HG03159 (cell line): Measurements from ENCODE around the gene FBXO11.

ENCODE experiments used
- ATAC-seq: cut with Tn5 transposase; IDR thresholded peaks from one replicate; pipeline ENCODE4 v1.9.1; 2021; ENCODE audit warnings: mild to moderate bottlenecking, moderate library complexity; ENCODE audit not compliant: unreplicated experiment

Gene FBXO11

GRCh38 chr2:47796090-47796697, 110.1 kb downstream of the FBXO11 start:
- ATAC-seq = no peak

- no peak for ATAC-seq
These were observed 120.3 kb downstream of the FBXO11 start for GRCh38 chr2:47785986-47786385.

- no peak for ATAC-seq
These were observed 121.9 kb downstream of the FBXO11 start for GRCh38 chr2:47784352-47784851.

GRCh38 chr2:47783486-47784351, 122.6 kb downstream of the FBXO11 start:
- peak; percentile 35 for ATAC-seq

GRCh38 chr2:47782671-47783485, 123.4 kb downstream of the FBXO11 start, which contains the start of gene MSH6:
TSS of gene MSH6 (plus strand) at chr2:47783145. CDS start at chr2:47783234, 89 bp downstream.
- peak; percentile 82 for ATAC-seq

- no peak for ATAC-seq
These were observed 124.0 kb downstream of the FBXO11 start for GRCh38 chr2:47782381-47782670.

GRCh38 chr2:47779426-47779790, 126.9 kb downstream of the FBXO11 start:
- no peak for ATAC-seq

- no peak for ATAC-seq
These were observed 127.4 kb downstream of the FBXO11 start for GRCh38 chr2:47778698-47779425.

- ATAC-seq = no peak
These were observed 128.9 kb downstream of the FBXO11 start for GRCh38 chr2:47777277-47777937.

- no peak for ATAC-seq
These were observed 131.7 kb downstream of the FBXO11 start for GRCh38 chr2:47774567-47774966.

GRCh38 chr2:47772343-47772742, 134.0 kb downstream of the FBXO11 start:
- no peak for ATAC-seq

- no peak for ATAC-seq
These were observed 135.1 kb downstream of the FBXO11 start for GRCh38 chr2:47771211-47771610.

- ATAC-seq = no peak
These were observed 137.0 kb downstream of the FBXO11 start for GRCh38 chr2:47769318-47769717.

GRCh38 chr2:47767880-47768609, 138.3 kb downstream of the FBXO11 start:
- ATAC-seq = no peak

- ATAC-seq = no peak
These were observed 138.8 kb downstream of the FBXO11 start for GRCh38 chr2:47767497-47767844.

GRCh38 chr2:47751856-47752414, 154.4 kb downstream of the FBXO11 start:
- peak; percentile 42 for ATAC-seq

- ATAC-seq = no peak
These were observed 158.4 kb downstream of the FBXO11 start for GRCh38 chr2:47747878-47748277.

GRCh38 chr2:47744074-47744473, 162.2 kb downstream of the FBXO11 start:
- ATAC-seq = no peak

GRCh38 chr2:47741637-47742036, 164.7 kb downstream of the FBXO11 start:
- ATAC-seq = no peak
